GM23248 (cell line): ENCODE measurements around the gene PCK2. TPM values are rescaled to one million over a fixed set of nuclear protein-coding genes. Genes with fewer than 3 reads are reported as not detected.

Source experiments
- DNase-seq: peaks from one replicate; pipeline ENCODE4 v3.0.0-alpha.2; 2015
- H2AFZ ChIP-seq: fragments of 200-600 bp; sonication (generic); 2 replicates; pipeline ENCODE4 v1.6.1; 2016; ENCODE audit warnings: antibody characterized with exemption
- H3F3A ChIP-seq: fragments of 200-600 bp; sonication (generic); 2 replicates; pipeline ENCODE4 v1.6.1; 2016; ENCODE audit warnings: mild to moderate bottlenecking, antibody characterized with exemption, mixed run types; ENCODE audit not compliant: insufficient read depth
- H3K27ac ChIP-seq: fragments of 200-600 bp; sonication (generic); 2 replicates; pipeline ENCODE4 v1.5.1; 2016; ENCODE audit warnings: mild to moderate bottlenecking
- H3K27me3 ChIP-seq: fragments of 200-600 bp; sonication (generic); replicated peaks from 2 replicates; pipeline ENCODE4 v1.6.1; 2016; ENCODE audit warnings: mild to moderate bottlenecking; ENCODE audit not compliant: insufficient read depth
- H3K36me3 ChIP-seq: fragments of 200-600 bp; sonication (generic); 2 replicates; pipeline ENCODE4 v1.6.1; 2016; ENCODE audit warnings: low read depth, mild to moderate bottlenecking
- H3K4me1 ChIP-seq: fragments of 200-600 bp; sonication (generic); 2 replicates; pipeline ENCODE4 v1.6.1; 2016; ENCODE audit warnings: mild to moderate bottlenecking; ENCODE audit not compliant: insufficient read depth
- H3K4me2 ChIP-seq: fragments of 200-600 bp; sonication (generic); one replicate; pipeline ENCODE4 v1.6.1; 2016; ENCODE audit warnings: mild to moderate bottlenecking; ENCODE audit not compliant: unreplicated experiment
- H3K4me3 ChIP-seq: fragments of 200-600 bp; sonication (generic); 2 replicates; pipeline ENCODE4 v1.5.1; 2016; ENCODE audit warnings: mild to moderate bottlenecking
- H3K79me2 ChIP-seq: fragments of 200-600 bp; sonication (generic); 2 replicates; pipeline ENCODE4 v1.6.1; 2016; ENCODE audit warnings: mild to moderate bottlenecking; ENCODE audit not compliant: insufficient read depth
- H3K9ac ChIP-seq: fragments of 200-600 bp; sonication (generic); 2 replicates; pipeline ENCODE4 v1.6.1; 2016; ENCODE audit warnings: mild to moderate bottlenecking
- H3K9me2 ChIP-seq: fragments of 200-600 bp; sonication (generic); 2 replicates; pipeline ENCODE4 v1.6.1; 2016; ENCODE audit warnings: mixed run types, mild to moderate bottlenecking, moderate library complexity; ENCODE audit not compliant: insufficient read depth
- H3K9me3 ChIP-seq: fragments of 200-600 bp; sonication (generic); one replicate; pipeline ENCODE4 v1.6.1; 2017; ENCODE audit warnings: low read depth
- H4K20me1 ChIP-seq: fragments of 200-600 bp; sonication (generic); 2 replicates; pipeline ENCODE4 v1.6.0; 2016; ENCODE audit not compliant: insufficient read depth
- EZH2 ChIP-seq: fragments of 200-600 bp; sonication (generic); IDR thresholded peaks from 2 replicates; pipeline ENCODE4 v1.6.1; 2018; ENCODE audit warnings: antibody characterized with exemption, mild to moderate bottlenecking; ENCODE audit not compliant: insufficient read depth, poor library complexity, severe bottlenecking
- EZH2phosphoT487 ChIP-seq: fragments of 200-600 bp; sonication (generic); IDR thresholded peaks from 2 replicates; pipeline ENCODE4 v1.6.1; 2018; ENCODE audit warnings: antibody characterized with exemption, moderate library complexity, mild to moderate bottlenecking, low read depth; ENCODE audit not compliant: insufficient read depth
- WGBS, 2 experiments: methylation state at CpG; one replicate each; pipeline ENCODE4 v1.1.6; 2015 to 2017; ENCODE audit warnings: low lambda C conversion rate in 2 of 2, low coverage in 1 of 2; ENCODE audit errors: missing lambda C conversion rate in 2 of 2; 5-methylcytosine and 5-hydroxymethylcytosine counted together
- in situ Hi-C: fragments of 300-500 bp; cut with MboI; formaldehyde crosslinking; loops from 2 replicates; pipeline ENCODE4 v1.15.0; 2020
- polyA plus RNA-seq: library from polyadenylated mRNA; unstranded; fragments of >200 nt; fragmentation: Nextera tagmentation; extraction: Ambion mirVana; gene quantifications from 2 replicates; pipeline ENCODE4 v1.2.1, GENCODE V29; 2016
- total RNA-seq: library from RNA; depleted of rRNA; stranded (reverse); fragments of >200 nt; shearing (Covaris generic); gene quantifications from 2 replicates; pipeline ENCODE4 v1.2.3, GENCODE V29; 2014

Gene PCK2
- total and polyA plus RNA-seq, 2 experiments from 2014 or later = 84.3 to 148 TPM

- in situ Hi-C loops = no loop called here
- 0 to 2% methylated on average over 65 of the region's 65 CpGs for WGBS, 2 experiments
Measured at GRCh38 chr14:24114532-24115421, 20.7 kb downstream of the PCK2 start, which contains the start of the genes DCAF11 and NRL. Gene DCAF11, plus strand, starts transcription at chr14:24114777. Its CDS starts 818 bp downstream, at chr14:24115595. Gene NRL, minus strand, starts transcription at chr14:24114949. Its CDS starts 32,101 bp downstream, at chr14:24082848.

DNA sequence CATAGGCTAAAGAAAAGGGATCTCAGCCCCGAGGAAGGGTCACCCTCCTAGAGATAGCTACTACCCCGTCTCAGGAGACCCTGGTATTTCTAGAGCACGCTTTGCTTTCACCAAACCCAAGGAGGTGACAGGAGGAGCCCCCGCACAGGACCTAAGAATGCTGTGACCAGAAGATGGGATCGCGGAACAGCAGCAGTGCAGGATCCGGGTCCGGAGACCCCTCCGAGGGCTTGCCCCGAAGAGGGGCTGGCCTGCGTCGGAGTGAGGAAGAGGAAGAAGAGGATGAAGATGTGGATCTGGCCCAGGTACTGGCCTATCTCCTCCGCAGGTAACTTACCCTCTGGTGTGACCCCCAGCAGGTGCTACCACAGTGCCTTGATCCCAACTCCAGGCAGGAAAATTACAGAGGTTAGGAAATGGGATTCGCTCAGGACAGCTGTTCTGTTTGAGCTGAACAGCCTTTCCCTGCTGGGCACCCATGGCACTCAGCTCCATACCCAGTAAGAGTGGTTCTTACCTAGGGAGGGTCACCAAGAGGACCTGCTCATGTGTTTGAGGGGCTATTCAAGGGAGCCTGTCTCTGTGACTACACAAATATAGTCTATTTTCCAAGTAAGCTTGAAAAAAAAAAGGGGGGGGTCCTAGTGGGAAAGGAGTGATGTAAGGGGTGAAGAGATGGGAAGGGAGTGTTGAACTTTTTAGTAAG is 21.5 kb downstream of the PCK2 start:
- Histone ChIP-seq H3K27me3 (no peaks in the 10 kb centered on the region), H3K36me3 (no peaks in the 10 kb centered on the region; the same call in 1 of the 2 replicates), H4K20me1 (no peaks in the 10 kb centered on the region), H3K9me3 (no peaks in the 10 kb centered on the region), H3K79me2 (peaks cover 16% of the 10 kb centered on the region; the same call in 1 of the 2 replicates), H3K9ac (peak overlapping the region; percentile 95), H2AFZ (peak overlapping the region; percentile 96), H3F3A (peaks cover 5% of the 10 kb centered on the region), H3K4me2 (peak overlapping the region; percentile 86), H3K27ac (peak overlapping the region; percentile 98), H3K4me1 (peaks cover 12% of the 10 kb centered on the region), H3K9me2 (no peaks in the 10 kb centered on the region), H3K4me3 (peak overlapping the region; percentile 81)
- peak; percentile 40 for DNase-seq
- WGBS, 2 experiments = 1% methylated on average over 14 of the region's 14 CpGs
- TF ChIP-seq EZH2 (no peak), EZH2phosphoT487 (no peak)
- in situ Hi-C loops = no loop called here

More at GRCh38 chr14:24114532-24115421, 20.7 kb downstream of the PCK2 start, which contains the start of the genes DCAF11 and NRL:
- Histone ChIP-seq H4K20me1 (no peaks in the 10 kb centered on the region), H3K9me2 (no peaks in the 10 kb centered on the region), H3K36me3 (no peaks in the 10 kb centered on the region; the same call in 1 of the 2 replicates), H3K27me3 (no peaks in the 10 kb centered on the region), H3K4me1 (peaks cover 12% of the 10 kb centered on the region), H3K4me3 (peak within 1 kb of the TSS; percentile 81), H3K4me2 (peak within 1 kb of the TSS; percentile 97), H3K27ac (peak within 1 kb of the TSS; percentile 98), H3F3A (peaks cover 5% of the 10 kb centered on the region), H2AFZ (peak within 1 kb of the TSS; percentile 96), H3K79me2 (peaks cover 16% of the 10 kb centered on the region; the same call in 1 of the 2 replicates), H3K9ac (peak within 1 kb of the TSS; percentile 95), H3K9me3 (no peaks in the 10 kb centered on the region)
- DNase-seq = peak; percentile 100
- TF ChIP-seq EZH2phosphoT487 (no peak), EZH2 (no peak)

GRCh38 chr14:24116128-24116814 is 22.2 kb downstream of the PCK2 start:
- peaks cover 16% of the 10 kb centered on the region; the same call in 1 of the 2 replicates for H3K79me2 ChIP-seq
- H3F3A ChIP-seq = peaks cover 5% of the 10 kb centered on the region
- peak overlapping the region; percentile 81 for H3K4me3 ChIP-seq
- H3K9me2 ChIP-seq = no peaks in the 10 kb centered on the region
- H3K9me3 ChIP-seq = no peaks in the 10 kb centered on the region
- no peak for TF ChIP-seq EZH2
- TF ChIP-seq EZH2phosphoT487 = no peak
- H3K27me3 ChIP-seq = no peaks in the 10 kb centered on the region
- H3K27ac ChIP-seq = no peak overlapping the region
- peaks cover 12% of the 10 kb centered on the region for H3K4me1 ChIP-seq
- H3K9ac ChIP-seq = peak overlapping the region; percentile 95; the same call in 1 of the 2 replicates
- H2AFZ ChIP-seq = no peak overlapping the region
- no peaks in the 10 kb centered on the region for H4K20me1 ChIP-seq
- peaks cover 5% of the 10 kb centered on the region; the same call in 1 of the 2 replicates for H3K36me3 ChIP-seq
- no peak for DNase-seq
- WGBS, 2 experiments = 89% methylated on average over 6 of the region's 6 CpGs
- H3K4me2 ChIP-seq = peak overlapping the region; percentile 86
- in situ Hi-C loops = no loop called here
